H1 (cell line): Measurements from ENCODE around the gene PRR5L. TPM values are rescaled to one million over a fixed set of nuclear protein-coding genes. Genes with fewer than 3 reads are reported as not detected.

Experiments used
- BRCA1 ChIP-seq: IDR thresholded peaks from 2 replicates; pipeline ENCODE4 v1.6.1; 2012; ENCODE audit warnings: low read depth, low read length, improper control_type of control experiment
- GABPA ChIP-seq: IDR thresholded peaks from 2 replicates; pipeline ENCODE4 v1.6.1; 2011; ENCODE audit warnings: mild to moderate bottlenecking, low read length, moderate library complexity, borderline replicate concordance; ENCODE audit not compliant: insufficient read depth
- HDAC2 ChIP-seq, 2 experiments: fragments of 300-600 bp in 1 of 2; sonication (generic) in 1 of 2; IDR thresholded peaks; 2 replicates each; pipeline ENCODE4 v1.6.1; 2011 to 2012; ENCODE audit warnings: low read depth in 2 of 2, low read length in 2 of 2, mild to moderate bottlenecking in 2 of 2, moderate library complexity in 2 of 2, borderline replicate concordance in 1 of 2, inconsistent platforms in 1 of 2
- JUN ChIP-seq: IDR thresholded peaks from 2 replicates; pipeline ENCODE4 v1.6.1; 2011; ENCODE audit warnings: low read depth, mild to moderate bottlenecking, improper control_type of control experiment, low read length
- SAP30 ChIP-seq: fragments of 300-600 bp; sonication (generic); IDR thresholded peaks from 2 replicates; pipeline ENCODE4 v1.7.1; 2012; ENCODE audit warnings: low read length, moderate library complexity, mild to moderate bottlenecking, inconsistent platforms; ENCODE audit not compliant: insufficient read depth, insufficient replicate concordance
- polyA plus RNA-seq, 7 experiments: library from polyadenylated mRNA; depleted of rRNA in 3 of 7; stranded (reverse) in 5 of 7; unstranded in 2 of 7; fragments of >200 nt in 5 of 7; fragments of 200-250 nt in 2 of 7; gene quantifications; 1 replicate in 5 of 7; 2 replicates in 1 of 7; 4 replicates in 1 of 7; pipeline versions ENCODE4 v1.2.1 to v1.2.3, GENCODE V29; 2011 to 2013; ENCODE audit warnings: missing spikeins in 2 of 7, mixed read lengths in 2 of 7
- total RNA-seq: library from RNA; stranded (reverse); fragmentation: NEBNext Ultra II Directional; extraction: Animal tissue kit (Norgen Biotek cat#: 25700); gene quantifications from 2 replicates; pipeline ENCODE4 v1.2.1, GENCODE V29; 2021
- TF ChIP-seq, protein P1 (sequence below): fragments of 300-600 bp; sonication (generic); IDR thresholded peaks from 2 replicates; pipeline ENCODE4 v1.7.1; 2012; ENCODE audit warnings: low read length, moderate library complexity, mild to moderate bottlenecking, inconsistent platforms; ENCODE audit not compliant: insufficient replicate concordance

The PRR5L gene
- total and polyA plus RNA-seq, 2 of the 8 experiments (the other 6 are each of a cell fraction or from before 2014, with no cell fraction given), result 6.6 to 10.1 TPM

DNA sequence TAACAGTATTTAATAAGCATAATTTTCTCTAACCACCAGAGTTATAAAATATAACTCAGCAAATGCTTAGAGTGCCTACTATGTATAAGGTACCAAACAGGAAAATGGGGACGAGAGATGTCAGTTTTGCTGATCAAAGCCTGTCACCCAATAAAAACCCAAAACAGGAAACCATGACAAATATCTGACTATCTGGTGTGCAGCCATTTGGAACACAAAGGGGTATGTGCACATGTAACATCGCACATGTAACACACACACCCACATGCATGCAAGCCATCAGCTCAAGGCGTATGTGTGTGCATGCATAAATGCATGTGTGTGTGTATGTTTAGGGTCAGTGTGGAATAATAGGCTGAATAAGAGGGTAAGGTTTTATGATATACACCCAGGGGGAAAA, 64.2 kb downstream of the PRR5L start (continued):
- TF ChIP-seq, protein P1, sequence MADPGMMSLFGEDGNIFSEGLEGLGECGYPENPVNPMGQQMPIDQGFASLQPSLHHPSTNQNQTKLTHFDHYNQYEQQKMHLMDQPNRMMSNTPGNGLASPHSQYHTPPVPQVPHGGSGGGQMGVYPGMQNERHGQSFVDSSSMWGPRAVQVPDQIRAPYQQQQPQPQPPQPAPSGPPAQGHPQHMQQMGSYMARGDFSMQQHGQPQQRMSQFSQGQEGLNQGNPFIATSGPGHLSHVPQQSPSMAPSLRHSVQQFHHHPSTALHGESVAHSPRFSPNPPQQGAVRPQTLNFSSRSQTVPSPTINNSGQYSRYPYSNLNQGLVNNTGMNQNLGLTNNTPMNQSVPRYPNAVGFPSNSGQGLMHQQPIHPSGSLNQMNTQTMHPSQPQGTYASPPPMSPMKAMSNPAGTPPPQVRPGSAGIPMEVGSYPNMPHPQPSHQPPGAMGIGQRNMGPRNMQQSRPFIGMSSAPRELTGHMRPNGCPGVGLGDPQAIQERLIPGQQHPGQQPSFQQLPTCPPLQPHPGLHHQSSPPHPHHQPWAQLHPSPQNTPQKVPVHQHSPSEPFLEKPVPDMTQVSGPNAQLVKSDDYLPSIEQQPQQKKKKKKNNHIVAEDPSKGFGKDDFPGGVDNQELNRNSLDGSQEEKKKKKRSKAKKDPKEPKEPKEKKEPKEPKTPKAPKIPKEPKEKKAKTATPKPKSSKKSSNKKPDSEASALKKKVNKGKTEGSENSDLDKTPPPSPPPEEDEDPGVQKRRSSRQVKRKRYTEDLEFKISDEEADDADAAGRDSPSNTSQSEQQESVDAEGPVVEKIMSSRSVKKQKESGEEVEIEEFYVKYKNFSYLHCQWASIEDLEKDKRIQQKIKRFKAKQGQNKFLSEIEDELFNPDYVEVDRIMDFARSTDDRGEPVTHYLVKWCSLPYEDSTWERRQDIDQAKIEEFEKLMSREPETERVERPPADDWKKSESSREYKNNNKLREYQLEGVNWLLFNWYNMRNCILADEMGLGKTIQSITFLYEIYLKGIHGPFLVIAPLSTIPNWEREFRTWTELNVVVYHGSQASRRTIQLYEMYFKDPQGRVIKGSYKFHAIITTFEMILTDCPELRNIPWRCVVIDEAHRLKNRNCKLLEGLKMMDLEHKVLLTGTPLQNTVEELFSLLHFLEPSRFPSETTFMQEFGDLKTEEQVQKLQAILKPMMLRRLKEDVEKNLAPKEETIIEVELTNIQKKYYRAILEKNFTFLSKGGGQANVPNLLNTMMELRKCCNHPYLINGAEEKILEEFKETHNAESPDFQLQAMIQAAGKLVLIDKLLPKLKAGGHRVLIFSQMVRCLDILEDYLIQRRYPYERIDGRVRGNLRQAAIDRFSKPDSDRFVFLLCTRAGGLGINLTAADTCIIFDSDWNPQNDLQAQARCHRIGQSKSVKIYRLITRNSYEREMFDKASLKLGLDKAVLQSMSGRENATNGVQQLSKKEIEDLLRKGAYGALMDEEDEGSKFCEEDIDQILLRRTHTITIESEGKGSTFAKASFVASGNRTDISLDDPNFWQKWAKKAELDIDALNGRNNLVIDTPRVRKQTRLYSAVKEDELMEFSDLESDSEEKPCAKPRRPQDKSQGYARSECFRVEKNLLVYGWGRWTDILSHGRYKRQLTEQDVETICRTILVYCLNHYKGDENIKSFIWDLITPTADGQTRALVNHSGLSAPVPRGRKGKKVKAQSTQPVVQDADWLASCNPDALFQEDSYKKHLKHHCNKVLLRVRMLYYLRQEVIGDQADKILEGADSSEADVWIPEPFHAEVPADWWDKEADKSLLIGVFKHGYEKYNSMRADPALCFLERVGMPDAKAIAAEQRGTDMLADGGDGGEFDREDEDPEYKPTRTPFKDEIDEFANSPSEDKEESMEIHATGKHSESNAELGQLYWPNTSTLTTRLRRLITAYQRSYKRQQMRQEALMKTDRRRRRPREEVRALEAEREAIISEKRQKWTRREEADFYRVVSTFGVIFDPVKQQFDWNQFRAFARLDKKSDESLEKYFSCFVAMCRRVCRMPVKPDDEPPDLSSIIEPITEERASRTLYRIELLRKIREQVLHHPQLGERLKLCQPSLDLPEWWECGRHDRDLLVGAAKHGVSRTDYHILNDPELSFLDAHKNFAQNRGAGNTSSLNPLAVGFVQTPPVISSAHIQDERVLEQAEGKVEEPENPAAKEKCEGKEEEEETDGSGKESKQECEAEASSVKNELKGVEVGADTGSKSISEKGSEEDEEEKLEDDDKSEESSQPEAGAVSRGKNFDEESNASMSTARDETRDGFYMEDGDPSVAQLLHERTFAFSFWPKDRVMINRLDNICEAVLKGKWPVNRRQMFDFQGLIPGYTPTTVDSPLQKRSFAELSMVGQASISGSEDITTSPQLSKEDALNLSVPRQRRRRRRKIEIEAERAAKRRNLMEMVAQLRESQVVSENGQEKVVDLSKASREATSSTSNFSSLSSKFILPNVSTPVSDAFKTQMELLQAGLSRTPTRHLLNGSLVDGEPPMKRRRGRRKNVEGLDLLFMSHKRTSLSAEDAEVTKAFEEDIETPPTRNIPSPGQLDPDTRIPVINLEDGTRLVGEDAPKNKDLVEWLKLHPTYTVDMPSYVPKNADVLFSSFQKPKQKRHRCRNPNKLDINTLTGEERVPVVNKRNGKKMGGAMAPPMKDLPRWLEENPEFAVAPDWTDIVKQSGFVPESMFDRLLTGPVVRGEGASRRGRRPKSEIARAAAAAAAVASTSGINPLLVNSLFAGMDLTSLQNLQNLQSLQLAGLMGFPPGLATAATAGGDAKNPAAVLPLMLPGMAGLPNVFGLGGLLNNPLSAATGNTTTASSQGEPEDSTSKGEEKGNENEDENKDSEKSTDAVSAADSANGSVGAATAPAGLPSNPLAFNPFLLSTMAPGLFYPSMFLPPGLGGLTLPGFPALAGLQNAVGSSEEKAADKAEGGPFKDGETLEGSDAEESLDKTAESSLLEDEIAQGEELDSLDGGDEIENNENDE, result no peak
- no peak for TF ChIP-seq GABPA
- TF ChIP-seq SAP30, result no peak
- no peak for TF ChIP-seq HDAC2 (IDR thresholded peaks at IDR 0.05; ENCODE audit: borderline replicate concordance in 1 of 2, low read depth in 2 of 2, low read length in 2 of 2)
- TF ChIP-seq BRCA1, result no peak
- TF ChIP-seq JUN, result no peak
